GM12864 (cell line): Measurements from ENCODE around the gene ILDR1.

ENCODE experiments used
- DNase-seq: peaks from one replicate; pipeline ENCODE4 v3.0.0-alpha.2; 2011; ENCODE audit warnings: low read depth
- H3K4me3 ChIP-seq: 2 replicates; pipeline ENCODE4 v1.5.1; 2011; ENCODE audit warnings: mild to moderate bottlenecking, low read depth, low read length, control low read depth
- TF ChIP-seq, protein P1 (sequence below): IDR thresholded peaks from 2 replicates; pipeline ENCODE4 v1.5.1; 2011; ENCODE audit warnings: low read depth, mild to moderate bottlenecking, moderate library complexity, low read length, control low read depth, inconsistent platforms; ENCODE audit errors: missing control alignments

Gene ILDR1

DNA sequence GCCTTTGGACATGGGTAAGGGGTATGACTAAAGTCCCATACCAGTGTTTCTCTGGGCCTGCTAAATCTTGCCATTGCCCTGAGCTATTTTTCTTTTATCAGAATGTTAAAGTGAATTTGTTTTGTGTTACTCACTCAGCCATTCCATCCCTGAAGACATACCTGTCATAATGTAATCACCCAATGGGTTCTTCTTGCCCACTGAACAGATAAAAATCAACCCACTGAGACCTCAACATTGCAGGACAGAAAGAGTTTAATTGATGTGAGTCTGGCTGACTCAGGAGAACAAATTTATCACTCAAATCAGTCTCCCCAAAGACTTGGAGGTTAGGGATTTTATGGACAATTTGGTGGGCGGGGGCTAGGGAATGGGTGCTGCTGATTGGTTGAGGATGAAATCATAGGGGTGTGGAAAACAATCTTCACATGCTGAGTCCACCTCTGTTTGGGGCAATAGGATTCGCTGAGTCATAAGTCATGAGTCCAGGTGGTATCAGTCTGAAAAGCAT, 47.4 kb downstream of the ILDR1 start:
- H3K4me3 ChIP-seq: no peak overlapping the region
- TF ChIP-seq, protein P1, sequence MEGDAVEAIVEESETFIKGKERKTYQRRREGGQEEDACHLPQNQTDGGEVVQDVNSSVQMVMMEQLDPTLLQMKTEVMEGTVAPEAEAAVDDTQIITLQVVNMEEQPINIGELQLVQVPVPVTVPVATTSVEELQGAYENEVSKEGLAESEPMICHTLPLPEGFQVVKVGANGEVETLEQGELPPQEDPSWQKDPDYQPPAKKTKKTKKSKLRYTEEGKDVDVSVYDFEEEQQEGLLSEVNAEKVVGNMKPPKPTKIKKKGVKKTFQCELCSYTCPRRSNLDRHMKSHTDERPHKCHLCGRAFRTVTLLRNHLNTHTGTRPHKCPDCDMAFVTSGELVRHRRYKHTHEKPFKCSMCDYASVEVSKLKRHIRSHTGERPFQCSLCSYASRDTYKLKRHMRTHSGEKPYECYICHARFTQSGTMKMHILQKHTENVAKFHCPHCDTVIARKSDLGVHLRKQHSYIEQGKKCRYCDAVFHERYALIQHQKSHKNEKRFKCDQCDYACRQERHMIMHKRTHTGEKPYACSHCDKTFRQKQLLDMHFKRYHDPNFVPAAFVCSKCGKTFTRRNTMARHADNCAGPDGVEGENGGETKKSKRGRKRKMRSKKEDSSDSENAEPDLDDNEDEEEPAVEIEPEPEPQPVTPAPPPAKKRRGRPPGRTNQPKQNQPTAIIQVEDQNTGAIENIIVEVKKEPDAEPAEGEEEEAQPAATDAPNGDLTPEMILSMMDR: no peak
- DNase-seq: no peak

- DNase-seq: no peak
- TF ChIP-seq, protein P1: no peak
- no peak overlapping the region for H3K4me3 ChIP-seq
Observed at GRCh38 chr3:121970047-121970446, 52.0 kb downstream of the ILDR1 start.

DNA sequence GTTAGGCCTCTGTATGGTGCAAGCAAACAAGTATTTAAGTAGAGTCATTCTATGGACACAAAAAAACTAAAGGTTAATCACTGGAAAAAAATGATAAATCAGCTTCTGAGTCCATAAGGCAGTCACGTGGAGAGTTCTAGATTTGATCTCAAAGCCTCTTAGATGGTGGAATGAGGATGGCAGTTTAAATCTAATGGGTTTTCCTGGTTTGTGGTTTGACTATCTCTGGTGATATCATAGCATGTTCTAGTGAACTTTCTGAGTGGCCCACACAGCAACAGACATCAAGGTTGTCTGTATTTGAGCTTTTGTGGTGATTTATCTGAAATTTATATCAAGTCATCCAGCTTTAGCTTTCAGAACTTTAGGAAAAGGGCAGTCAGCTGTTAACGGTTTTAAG, 52.4 kb downstream of the ILDR1 start:
- no peak for DNase-seq
- H3K4me3 ChIP-seq: no peak overlapping the region
- TF ChIP-seq, protein P1: no peak

- TF ChIP-seq, protein P1: no peak
- DNase-seq: no peak
- no peak overlapping the region for H3K4me3 ChIP-seq
Observed at GRCh38 chr3:121963608-121964007, 58.4 kb downstream of the ILDR1 start.

GRCh38 chr3:121962443-121962842, 59.6 kb downstream of the ILDR1 start:
- H3K4me3 ChIP-seq: no peak overlapping the region
- TF ChIP-seq, protein P1: no peak
- DNase-seq: no peak

DNA sequence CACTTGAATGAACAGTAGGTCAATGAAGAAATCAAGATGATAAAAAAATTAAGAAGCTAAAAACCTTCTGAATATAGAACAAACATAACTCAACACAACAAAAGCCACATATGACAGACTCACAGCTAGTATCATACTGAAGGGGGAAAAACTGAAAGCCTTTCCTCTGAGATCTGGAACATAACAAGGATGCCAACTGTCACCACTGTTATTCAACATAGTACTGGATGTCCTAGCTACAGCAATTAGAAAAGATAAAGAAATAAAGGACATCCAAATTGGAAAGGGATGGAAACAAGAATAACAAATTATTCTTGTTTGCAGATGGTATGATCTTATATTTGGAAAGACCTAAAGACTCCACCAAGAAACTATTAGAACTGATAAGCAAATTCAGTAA, 60.8 kb downstream of the ILDR1 start:
- TF ChIP-seq, protein P1: no peak
- no peak overlapping the region for H3K4me3 ChIP-seq
- DNase-seq: no peak

DNA sequence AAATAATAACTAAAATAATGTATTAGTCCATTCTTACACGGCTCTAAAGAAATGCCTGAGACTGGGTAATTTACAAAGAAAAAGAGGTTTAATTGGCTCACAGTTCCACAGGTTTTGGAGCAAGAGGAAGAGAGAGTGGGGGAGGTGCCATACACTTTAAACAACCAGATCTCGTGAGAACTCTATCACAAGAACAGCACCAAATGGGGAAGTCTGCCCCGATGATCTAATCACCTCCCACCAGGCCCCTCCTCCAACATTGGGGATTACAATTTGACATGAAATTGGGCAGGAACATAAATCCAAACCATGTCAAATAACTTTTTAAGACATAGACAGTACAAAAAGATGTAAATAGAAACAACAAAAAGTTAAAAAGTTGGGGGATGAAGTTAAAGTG, 63.2 kb downstream of the ILDR1 start:
- H3K4me3 ChIP-seq: no peak overlapping the region
- no peak for DNase-seq
- TF ChIP-seq, protein P1: no peak
